COLO829 (cell line): ENCODE results near the gene C22orf23.
"Not testable (repeated sequence)": the region's sequence is repeated elsewhere in the genome, so short reads cannot be mapped to it uniquely, and the experiment has no call there.

ENCODE experiments used
- DNase-seq: peaks from one replicate; pipeline ENCODE4 v3.0.0; 2012; ENCODE audit warnings: low spot score

C22orf23 gene

GRCh38 chr22:37982151-37982785 lies 28.9 kb upstream of the C22orf23 start:
- DNase-seq = no peak

GRCh38 chr22:37981282-37982011 lies 28.0 kb upstream of the C22orf23 start:
- no peak for DNase-seq

- DNase-seq = no peak
Observed at GRCh38 chr22:37979782-37980181, 26.4 kb upstream of the C22orf23 start.

GRCh38 chr22:37976547-37976946 lies 23.1 kb upstream of the C22orf23 start:
- DNase-seq = no peak

DNA sequence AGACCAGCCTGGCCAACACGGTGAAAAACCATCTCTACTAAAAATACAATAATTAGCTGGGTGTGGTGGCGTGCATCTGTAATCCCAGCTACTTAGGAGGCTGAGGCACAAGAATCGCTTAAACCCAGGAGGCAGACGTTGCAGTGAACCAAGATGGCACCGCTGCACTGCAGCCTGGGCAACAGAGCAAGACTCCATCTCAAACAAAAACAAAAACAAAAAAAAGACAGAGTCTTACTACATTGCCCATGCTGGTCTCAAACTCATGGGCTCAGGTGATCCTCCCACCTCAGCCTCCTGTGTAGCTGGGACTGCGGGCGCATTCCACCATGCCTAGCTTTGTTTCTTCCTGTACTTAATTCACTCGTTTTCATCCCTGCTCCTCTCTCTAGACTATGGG lies 22.6 kb upstream of the C22orf23 start:
- not testable (repeated sequence) for DNase-seq

DNA sequence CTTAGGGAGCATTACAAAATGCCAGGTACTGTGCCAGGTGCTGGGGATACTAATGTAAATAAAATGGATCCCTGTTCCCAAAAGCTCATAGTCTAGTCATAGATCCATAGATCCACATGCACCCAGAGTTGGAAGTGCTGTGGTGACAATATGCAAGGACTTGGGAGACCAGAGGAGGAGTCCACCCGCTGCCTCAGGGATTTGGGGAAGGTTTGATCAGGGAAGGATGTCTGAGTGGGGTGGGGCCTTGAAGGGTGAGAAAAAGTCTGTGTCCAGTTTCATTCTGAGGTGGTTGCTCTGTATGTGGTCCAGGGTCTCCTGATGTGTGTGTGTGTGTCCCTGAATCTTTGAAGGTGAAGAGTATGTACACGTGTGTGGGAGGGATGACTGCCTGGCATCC lies 21.8 kb upstream of the C22orf23 start:
- DNase-seq = no peak

DNA sequence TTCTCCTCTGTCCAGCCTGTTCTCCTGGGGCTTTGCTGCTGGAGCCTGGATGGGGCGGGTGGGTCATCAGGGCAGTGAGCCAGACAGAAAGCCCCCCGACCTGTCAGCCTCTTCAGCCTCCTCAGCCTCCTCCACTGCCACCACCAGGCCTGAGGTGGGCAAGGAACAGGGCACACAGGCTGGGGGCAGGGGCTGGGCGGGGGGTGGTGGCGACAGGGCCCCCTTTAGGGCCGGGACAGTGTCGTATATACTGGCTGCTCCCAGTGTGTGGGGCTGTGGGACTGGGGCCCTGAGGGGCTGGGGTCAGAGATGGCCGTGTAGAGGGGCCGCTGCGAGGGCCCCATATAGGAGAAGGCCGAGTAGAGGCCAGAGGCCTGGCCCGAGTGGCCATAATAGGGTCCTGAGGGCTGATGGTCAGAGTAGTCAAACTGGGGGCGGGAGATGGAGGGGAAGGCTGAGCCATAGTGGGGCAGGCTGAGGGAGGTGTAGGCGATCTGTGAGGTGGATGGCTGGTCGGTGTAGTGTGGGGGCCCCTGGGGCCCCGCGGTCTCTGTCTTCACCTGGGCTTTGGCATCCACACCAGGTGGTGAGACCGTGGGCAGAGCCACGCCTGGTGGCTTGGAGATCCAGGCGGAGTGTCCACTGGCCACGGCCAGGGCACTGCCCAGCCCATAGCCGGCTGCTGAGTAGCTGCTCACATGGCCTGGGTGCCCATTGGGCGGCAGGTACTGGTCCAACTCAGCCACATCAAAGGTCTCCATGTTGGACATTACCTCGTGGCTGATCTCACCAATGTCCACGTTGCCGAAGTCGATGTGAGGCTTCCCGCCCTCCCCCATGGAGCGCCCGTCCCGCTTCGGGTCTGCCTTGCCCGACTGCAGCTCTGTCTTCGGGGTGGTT lies 20.1 kb upstream of the C22orf23 start:
- DNase-seq = no peak

GRCh38 chr22:37972527-37972926 lies 19.1 kb upstream of the C22orf23 start:
- no peak for DNase-seq

- no peak for DNase-seq
Observed at GRCh38 chr22:37971475-37972434, 18.4 kb upstream of the C22orf23 start.

- no peak for DNase-seq
Observed at GRCh38 chr22:37970864-37971263, 17.5 kb upstream of the C22orf23 start.

DNA sequence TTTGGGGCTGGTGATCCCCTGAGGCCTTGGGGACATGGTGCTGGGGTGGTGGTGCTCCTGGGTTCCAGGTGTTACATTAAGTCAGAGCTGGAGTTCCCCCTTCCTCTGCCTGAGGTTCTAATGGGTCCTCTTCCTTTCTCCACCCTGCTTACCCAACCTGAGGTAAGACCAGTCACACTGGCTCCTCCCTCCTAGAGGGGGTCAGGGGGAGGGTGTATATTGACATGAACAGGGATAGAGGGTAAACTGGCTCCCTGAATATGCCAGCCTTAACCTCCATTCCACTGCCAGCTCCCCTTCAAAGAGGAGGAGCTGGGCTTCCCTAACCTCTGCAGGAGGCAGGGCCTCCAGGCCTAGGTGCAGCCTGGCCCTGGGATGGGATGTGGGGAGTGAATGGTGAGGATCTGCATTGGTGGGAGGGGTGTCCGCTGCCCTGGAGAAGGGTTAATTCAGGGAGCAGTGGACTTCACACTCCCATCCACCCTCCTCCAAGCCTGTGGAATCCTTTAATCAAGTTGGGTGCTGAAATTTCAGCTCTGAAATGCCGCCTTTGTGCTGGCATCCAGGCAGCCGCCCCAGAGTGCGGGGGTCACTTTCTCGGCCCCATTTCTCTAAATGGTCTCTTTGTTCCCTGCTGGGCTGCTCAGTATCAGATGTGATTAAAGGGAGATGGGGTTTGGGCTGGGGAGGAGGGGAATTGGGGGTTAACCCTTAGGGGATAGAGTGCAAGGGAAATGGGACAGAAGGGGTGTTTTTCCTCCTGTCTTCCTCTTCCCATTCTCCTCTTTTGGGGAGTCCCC lies 15.3 kb upstream of the C22orf23 start:
- DNase-seq = peak; percentile 84

- peak; percentile 94 for DNase-seq
Observed at GRCh38 chr22:37967637-37968451, 14.4 kb upstream of the C22orf23 start.

DNA sequence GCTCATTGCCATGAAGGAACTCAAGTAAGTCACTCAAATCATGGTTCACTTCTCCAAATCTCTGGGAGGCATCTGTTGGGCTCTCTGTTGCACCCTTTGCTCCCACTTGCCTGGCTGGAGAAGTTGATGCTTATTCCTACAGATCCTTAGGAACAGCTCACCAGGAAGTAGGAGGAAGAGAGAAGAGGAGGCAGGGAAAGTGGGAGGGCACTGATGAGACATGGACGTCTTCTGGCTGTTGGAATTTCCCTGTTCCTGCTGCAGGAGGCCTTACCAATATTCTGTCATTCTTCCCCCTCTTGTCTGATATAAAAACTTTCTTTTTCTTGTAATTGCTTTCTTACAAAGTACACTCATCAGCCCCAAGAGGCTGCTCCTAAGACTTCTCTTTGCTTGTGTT lies 13.7 kb upstream of the C22orf23 start:
- DNase-seq = no peak

DNA sequence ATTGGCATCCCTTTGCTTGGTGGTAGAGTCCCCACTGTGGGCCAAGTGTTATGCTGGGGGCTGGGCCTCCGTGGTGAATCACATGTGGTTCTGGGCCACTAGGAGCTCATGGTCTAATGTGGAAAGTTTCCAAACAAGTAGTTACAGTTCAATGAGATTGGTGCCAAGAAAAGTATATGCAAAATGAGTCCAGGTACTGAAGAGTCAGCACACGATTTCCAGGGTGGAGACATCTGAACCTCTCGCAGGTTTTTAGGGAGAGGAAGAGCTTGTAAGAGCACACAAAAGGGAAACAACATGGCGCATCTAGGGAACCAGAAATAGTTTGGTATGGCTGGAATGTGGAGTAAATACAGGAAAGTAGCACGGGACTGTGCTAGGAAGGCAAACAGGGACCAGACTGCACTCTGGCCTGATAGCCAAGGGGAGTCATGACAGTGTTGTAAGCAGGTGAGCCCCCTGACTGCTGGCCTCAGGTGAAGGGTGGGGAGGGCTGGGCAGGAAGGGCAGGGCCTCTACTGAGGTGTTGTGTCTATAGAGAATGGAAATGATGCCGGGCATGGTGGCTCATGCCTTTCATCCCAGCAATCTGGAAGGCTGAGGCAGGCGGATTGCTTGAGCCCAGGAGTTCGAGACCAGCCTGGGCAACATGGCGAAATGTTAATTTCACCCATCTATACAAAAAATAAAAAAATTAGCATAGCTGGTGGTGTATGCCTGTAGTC lies 12.7 kb upstream of the C22orf23 start:
- DNase-seq = no peak

DNA sequence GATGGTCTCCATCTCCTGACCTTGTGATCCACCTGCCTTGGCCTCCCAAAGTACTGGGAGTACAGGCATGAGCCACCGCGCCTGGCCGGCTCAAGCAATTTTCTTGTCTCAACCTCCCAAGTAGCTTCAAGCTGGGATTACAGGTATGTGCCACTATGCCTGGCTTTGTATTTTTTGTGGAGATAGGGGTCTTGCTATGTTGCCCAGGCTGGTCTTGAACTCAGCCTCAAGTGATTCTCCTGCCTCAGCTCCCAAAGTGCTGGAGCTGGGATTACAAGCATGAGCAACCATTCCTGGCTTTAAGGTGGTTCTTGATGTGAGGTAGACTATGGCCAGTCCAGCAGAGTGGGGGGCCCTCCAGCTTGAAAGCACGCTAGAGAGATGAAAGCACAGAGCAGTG lies 7.7 kb upstream of the C22orf23 start:
- no peak for DNase-seq

DNA sequence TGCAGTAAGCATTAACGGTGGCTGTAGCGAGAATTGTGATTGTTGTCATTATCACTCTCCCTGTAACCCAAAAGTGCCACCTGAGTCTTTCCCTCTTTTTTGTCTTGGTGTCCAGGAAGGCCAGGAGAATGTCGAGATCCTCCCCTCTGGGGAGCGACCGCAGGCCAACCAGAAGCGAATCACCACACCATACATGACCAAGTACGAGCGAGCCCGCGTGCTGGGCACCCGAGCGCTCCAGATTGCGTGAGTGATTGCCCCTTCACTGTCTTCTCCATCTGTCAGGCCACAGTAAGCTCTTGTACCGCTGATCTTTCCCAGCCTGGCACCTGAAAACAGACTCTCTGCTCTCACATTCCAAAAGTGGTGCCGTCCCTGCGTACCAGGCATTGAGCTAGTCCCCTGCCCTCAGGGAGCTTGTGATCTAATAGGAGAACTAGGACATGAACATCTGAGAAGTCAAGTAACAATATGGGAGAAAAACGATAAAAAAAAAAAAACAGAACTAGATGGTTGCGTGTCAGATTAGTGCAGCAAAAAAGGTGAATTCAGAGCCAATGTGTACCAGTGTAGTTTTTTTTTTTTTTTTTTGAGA lies 5.9 kb upstream of the C22orf23 start:
- DNase-seq = no peak

DNA sequence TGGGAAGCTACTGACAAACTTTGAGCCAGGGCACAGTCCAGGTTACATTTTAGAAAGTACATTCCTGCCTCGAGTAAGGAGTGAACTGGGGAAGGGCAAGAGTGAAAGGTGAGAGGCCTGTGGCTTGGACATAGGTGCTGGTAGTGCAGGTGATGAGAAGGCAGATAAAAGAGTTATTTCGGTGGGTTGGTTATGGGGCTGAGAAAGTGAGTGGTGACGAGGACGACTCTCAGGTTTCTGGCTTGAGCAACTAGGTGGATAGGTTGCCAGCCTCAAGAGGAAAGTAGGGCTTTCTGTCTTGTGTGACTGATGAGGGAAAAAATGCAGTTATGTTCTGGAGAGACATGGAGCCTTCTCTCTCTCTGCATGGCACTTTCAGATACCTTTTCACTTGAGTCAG lies 3.8 kb upstream of the C22orf23 start:
- no peak for DNase-seq

DNA sequence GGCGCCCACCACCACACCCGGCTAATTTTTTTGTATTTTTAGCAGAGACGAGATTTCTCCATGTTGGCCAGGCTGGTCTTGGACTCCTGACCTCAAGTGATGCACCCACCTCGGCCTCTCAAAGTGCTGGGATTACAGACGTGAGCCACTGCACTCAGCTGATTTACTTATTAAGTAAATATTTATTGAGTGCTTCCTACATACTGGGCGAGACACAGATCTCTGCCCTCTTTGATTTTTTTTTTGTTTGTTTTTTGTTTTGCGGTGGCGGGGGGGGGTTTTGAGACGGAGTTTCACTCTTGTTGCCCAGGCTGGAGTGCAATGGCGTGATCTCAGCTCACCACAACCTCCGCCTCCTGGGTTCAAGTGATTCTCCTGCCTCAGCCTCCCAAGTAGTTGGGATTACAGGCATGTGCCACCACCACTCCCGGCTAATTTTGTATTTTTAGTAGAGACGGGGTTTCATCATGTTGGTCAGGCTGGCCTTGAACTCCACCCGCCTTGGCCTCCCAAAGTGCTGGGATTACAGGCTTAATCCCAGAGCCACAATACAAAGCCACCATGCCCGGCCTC lies 2.5 kb upstream of the C22orf23 start:
- DNase-seq = not testable (repeated sequence)

DNA sequence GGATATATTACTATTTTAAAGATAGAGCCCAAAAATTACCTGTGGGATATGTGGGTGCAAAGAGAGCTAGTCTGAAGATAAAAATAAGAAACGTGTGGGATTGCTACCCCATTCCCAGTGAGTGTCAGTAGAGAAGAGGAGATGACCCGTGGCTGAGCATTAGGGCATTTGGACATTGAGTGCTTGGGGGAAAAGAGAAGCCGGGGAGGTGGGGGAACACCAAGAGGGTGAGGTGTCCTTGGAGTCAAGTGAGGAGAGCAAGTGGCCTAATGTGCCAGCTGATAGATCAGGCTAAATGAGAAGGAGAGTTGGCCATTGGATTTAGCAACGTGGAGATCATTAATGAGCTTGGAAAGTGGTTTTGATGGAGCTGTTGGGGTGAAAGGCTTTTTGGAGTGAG lies 1.3 kb upstream of the C22orf23 start:
- no peak for DNase-seq
